Measurements from ENCODE around the gene KIAA1217.

KIAA1217 gene

DNA sequence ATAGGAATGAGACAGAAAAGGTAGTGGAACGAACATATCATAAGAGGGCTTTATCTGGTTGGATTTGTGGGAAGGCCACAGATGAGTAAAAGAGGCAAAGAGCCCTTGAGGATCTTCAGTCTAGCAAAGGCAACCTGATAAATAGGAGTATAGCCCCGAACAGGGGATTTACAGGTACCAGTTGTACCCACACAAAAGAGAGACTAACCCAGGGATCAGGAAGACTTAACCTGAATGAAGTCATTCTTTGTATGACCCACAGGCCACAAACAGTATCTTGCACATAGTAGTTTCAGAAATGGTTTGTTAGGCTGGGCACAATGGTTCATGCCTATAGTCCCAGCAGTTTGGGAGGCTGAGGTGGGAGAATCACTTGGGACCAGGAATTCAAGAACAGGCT is 306.5 kb downstream of the KIAA1217 start:
- no peak for DNase-seq (ENCODE audit: low read depth, low spot score)

DNA sequence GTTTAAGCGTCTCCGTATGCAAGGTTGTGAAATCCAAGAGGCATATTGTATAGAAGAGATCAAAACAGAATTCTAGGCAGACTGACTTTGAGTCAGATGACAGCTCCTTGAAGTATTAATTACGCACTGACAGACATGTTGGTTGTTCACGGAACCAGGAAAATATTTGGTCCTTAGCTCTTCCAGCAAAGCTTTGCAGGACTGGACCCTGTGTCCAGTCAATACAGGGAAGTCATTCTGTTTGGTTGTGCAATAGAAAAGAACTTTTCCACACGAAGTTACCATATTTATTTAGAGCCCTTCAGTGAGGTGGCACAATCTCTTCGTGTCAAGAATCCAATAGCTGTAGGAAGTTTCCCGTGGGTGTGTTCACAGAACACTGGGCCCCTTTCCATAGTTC is 309.5 kb downstream of the KIAA1217 start:
- DNase-seq (ENCODE audit: low read depth, low spot score): no peak
- H3K27ac ChIP-seq: no peak overlapping the region

More for the DNA sequence above, 306.5 kb downstream of the KIAA1217 start:
- H3K27ac ChIP-seq: no peak overlapping the region

DNA sequence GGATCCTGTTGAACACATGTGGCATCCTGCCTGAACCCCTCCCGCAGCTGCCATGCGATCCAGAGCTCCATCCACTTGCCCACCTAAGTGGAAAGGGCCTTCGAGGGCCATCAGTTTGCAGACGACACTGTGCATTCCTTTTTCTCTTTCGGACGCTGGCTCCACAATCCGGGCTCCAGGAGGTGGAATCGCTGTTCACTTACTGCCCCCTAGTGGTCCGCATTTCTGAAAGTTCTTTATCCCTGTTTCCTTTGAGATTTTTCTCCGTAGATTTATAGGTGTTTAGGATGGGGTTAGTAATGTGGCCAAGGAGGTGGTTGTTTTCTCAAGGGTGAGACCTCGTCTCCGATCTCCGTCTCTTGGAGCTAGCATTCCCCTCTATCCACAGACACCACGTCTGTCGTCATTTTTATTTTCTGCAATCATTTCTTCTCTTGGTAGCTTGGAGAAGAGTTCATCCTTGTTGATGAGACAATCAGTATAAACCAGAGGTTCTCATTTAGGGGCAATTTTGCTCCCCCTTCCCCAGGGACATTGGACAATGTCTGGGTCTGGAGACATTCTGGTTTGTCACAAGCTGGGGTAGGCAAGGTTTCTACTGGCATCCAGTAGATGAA is 310.2 kb downstream of the KIAA1217 start:
- DNase-seq (ENCODE audit: low read depth, low spot score): no peak
- H3K27ac ChIP-seq: no peak overlapping the region

DNA sequence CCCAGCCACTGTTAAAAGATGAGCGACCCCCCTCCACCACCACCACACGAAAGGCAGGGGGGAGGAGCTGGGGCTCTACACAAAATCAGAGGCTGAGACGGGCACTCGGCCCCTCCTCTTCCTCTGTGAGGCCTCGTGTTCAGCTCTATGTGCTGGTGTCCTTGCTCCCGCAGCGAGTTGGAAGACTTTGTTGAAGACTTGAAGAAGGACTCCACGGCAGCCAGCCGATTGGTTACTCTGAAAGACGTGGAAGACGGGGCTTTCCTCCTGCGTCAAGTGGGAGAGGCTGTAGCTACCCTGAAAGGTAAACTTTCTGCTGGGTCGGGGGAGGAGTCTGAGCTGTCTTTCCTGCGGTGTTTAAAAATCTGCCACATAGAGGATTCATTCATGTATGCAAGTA is 311.0 kb downstream of the KIAA1217 start:
- no peak overlapping the region for H3K27ac ChIP-seq
- no peak for DNase-seq (ENCODE audit: low read depth, low spot score)

DNA sequence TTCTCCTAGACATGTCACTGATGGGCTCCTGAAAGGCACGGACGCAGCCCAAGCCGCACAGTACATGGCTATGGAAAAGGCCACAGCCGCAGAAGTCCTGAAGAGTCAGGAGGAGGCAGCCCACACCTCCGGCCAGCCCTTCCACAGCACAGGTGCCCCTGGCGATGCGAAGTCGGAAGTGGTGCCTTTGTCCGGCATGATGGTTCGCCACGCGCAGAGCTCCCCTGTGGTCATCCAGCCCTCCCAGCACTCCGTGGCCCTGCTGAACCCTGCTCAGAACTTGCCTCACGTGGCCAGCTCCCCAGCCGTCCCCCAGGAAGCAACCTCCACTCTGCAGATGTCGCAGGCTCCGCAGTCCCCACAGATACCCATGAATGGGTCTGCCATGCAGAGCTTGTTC is 315.4 kb downstream of the KIAA1217 start:
- no peak for DNase-seq (ENCODE audit: low read depth, low spot score)
- H3K27ac ChIP-seq: no peak overlapping the region

DNA sequence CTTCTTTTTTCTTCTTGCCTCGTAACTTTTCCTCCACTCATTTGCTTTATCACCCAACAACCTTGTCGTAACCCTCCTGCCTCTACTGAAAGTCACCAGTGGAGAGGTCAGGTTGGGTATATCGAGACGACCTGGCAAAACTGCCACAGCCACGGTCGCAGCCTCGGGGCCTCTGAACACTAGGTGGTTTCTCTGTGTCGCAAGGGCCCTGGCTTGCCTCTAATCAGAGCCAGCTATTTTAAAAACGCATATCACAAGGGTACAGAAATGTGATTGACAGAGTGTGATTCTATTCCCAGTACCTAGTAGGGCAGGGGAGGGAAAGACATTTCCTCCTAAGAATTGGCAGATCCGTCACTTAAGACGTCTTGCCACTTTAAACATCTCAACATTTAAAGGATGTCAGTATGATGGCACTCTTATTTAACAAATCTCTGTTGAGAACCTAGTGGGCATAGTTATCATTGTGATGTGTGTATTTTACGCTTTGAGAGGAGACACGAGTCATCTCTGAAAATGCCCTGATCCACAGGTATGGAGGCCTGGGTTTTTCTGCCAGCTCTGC is 317.2 kb downstream of the KIAA1217 start:
- no peak for DNase-seq (ENCODE audit: low read depth, low spot score)
- no peak overlapping the region for H3K27ac ChIP-seq

DNA sequence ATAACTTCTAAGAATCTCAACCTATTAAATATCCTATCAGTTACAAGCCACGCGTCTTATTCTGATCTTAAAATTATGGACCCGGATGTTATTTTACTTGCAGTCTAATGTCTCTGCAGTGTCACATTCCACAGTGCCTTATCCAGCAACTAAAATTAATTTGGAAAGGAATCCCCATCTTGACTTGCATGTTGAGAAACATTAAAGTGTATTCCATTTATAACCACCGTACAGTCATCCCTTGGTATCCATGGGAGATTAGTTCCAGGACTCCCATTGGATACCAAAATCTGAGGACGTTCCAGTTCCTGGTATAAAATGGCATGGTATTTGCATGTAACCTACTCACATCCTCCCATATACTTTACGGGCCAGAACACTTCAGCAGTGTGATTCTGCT is 320.0 kb downstream of the KIAA1217 start:
- DNase-seq (ENCODE audit: low read depth, low spot score): no peak
- no peak overlapping the region for H3K27ac ChIP-seq

DNA sequence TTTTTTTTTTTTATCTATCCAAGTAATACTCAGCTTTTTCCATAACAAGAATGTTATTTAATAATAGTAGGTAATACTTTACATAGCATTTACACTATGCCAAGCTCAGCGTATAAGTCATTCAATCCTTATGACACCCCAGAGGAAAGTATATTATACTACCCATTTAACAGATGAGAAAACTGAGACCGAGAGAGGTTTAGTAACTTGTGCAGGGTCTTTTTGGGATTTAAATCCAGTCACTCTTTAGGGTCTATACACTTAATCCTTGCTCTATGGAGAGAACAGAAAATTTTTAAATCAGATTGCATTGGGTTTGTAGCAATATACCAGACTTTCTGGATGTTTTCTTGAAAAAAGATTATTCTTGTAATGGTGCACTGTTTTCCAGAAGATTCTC is 322.5 kb downstream of the KIAA1217 start:
- no peak for DNase-seq (ENCODE audit: low read depth, low spot score)
- no peak overlapping the region for H3K27ac ChIP-seq

DNA sequence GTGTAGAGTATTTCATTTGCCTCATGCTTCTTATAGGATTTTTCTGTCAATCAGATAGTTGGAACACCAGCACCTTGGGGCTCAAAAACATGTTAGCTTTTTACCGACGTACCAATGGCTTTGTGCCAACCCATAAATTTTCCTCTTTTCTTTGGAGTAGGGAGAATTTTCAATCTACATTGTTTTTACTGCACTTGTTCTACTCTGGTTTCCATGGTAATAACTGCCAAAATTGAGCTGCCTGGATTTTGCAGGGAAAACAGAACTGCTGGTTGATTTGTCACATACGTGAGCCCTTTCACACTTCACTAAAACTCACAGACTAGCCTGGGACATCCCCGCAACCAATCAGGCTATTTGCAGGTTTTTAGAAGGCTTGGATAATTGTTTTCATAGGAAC is 325.0 kb downstream of the KIAA1217 start:
- DNase-seq (ENCODE audit: low read depth, low spot score): no peak
- H3K27ac ChIP-seq: no peak overlapping the region

DNA sequence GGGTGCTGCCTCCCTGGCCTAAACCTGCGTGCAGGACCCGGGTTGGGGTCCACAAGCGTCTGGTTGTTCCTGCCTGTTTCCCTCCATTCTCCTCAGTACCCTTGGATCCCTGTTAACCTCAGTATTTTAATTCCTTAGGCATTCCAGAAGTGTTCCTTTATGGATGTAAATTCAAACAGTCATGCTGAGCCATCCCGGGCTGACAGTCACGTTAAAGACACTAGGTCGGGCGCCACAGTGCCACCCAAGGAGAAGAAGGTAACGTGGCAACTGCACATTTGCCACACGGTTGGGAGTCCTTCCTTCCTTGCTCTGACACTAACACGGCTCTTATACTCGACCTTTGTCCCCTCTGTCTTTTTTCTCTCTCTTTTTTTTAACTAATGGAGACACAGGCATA is 327.7 kb downstream of the KIAA1217 start:
- H3K27ac ChIP-seq: no peak overlapping the region
- no peak for DNase-seq (ENCODE audit: low read depth, low spot score)

DNA sequence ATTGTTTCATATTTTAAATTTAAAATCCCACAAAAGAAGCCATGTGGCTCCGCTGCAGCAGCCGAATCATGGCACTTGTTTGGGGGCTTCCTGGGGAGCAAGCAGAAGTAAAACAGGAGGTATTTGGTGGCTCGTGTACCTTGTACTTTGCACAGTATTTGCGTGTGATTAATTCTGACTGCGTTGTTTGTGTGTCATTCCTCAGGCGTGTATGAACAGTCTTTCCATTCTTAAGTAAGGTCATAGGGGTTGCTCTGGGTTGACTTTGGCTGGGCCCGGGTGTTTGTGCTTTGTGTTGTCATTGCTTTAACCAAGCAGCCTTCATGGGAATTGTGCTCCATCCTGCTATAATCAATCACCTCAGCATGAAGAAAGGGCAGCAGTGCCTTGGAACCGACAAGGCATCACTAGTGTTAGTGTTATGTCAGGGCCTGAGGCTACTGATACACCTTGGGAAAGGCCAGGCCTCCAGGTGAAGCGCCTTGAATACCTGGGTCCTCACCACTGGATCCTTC is 332.4 kb downstream of the KIAA1217 start:
- DNase-seq (ENCODE audit: low read depth, low spot score): no peak
- H3K27ac ChIP-seq: no peak overlapping the region

DNA sequence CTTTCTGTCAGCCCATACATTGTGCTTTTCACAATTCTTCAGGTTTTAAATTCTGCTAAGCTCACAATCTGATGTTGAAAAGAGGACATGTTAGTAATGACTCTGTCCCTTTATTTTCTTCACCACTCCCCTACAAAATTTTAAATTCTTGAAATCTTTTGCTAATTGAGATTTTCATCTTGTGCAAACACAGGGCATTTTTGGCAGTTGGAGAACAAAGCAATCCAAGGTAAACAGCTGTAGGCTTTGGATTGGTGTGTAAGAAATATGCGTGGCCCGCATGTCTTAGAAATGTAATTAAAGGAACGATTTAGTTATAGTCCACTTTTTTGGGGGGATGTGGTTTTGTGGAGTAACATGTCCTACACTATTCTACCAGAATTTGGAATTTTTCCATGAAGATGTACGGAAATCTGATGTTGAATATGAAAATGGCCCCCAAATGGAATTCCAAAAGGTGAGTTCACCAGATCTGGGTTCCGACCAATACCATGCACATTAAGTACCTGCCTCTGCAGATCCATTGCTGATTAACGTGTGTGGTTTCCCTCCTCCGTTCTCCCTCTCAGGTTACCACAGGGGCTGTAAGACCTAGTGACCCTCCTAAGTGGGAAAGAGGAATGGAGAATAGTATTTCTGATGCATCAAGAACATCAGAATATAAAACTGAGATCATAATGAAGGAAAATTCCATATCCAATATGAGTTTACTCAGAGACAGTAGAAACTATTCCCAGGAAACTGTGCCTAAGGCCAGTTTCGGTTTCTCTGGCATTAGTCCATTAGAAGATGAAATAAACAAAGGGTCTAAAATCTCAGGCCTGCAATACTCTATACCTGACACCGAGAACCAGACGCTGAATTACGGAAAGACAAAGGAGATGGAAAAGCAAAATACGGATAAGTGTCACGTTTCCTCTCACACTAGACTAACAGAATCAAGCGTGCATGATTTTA is 333.7 kb downstream of the KIAA1217 start:
- no peak for DNase-seq (ENCODE audit: low read depth, low spot score)

DNA sequence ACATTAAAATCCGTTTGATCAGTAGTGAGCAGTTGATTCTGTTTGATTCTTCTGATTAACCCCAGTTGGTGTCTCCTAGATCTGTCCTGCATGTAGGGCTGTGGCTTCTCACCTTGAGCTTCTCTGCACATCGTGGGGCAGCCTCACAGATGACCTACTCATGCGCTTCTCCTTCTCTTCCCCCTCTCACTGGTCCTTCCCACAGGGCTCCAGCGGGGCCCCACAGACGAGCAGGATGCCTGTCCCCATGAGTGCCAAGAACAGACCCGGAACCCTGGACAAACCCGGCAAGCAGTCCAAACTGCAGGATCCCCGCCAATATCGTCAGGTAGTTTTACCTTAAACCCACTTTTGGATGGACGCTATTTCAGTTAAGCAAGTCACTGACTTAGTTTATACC is 335.8 kb downstream of the KIAA1217 start:
- H3K27ac ChIP-seq: no peak overlapping the region
- no peak for DNase-seq (ENCODE audit: low read depth, low spot score)

More for the DNA sequence above, 333.7 kb downstream of the KIAA1217 start:
- H3K27ac ChIP-seq: no peak overlapping the region

DNA sequence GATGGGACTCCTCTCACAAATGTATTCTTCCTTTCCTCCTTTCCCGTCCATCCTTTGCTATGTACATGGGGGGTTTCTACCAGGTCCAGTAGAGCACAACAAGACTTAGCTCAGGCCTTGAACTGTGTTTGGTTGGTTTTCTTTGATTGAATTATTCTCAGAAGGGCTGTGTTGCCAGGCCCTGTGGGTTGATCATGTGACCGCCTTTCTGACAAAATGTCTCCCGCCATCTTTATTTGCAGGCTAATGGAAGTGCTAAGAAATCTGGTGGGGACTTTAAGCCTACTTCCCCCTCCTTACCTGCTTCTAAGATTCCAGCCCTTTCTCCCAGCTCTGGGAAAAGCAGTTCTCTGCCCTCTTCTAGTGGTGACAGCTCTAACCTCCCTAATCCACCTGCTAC is 336.6 kb downstream of the KIAA1217 start:
- H3K27ac ChIP-seq: no peak overlapping the region
- DNase-seq (ENCODE audit: low read depth, low spot score): no peak

DNA sequence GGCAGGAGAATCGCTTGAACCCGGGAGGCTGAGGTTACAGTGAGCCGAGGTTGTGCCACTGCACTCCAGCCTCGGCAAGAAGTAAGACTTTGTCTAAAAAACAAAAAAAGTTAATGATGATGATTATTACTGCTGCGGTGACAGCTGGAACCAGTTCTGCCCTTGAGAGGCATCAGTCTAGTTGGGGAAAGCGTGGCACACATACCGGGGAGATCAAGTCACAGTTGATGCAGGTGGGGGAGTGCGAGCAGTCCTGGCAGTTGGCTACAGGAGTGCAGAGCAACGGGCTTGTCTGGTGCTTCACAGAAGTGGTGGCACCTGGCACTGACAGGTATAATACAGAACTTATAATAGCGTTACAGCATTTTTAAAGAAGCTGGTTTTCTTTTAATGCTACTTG is 341.7 kb downstream of the KIAA1217 start:
- no peak overlapping the region for H3K27ac ChIP-seq
- no peak for DNase-seq (ENCODE audit: low read depth, low spot score)

DNA sequence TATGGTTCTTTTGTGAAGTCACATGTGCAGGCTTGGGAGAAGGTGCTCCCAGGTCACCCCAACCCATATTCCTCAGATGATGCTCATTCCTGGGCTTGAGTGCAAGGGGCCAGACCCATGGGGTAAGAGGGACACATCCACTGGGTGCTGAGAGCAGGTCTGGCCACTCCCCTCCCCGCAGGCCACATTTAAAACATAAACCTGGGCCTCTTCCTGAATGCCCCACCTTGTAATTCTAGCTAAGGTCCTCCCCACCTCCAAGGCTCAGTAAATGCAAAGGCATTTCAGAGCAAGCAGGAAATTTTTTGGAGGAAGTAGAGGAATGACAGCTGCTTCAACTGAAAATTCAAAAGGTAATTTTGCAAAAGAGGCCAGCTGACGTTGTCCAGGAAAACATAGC is 342.2 kb downstream of the KIAA1217 start:
- no peak for DNase-seq (ENCODE audit: low read depth, low spot score)
- no peak overlapping the region for H3K27ac ChIP-seq

DNA sequence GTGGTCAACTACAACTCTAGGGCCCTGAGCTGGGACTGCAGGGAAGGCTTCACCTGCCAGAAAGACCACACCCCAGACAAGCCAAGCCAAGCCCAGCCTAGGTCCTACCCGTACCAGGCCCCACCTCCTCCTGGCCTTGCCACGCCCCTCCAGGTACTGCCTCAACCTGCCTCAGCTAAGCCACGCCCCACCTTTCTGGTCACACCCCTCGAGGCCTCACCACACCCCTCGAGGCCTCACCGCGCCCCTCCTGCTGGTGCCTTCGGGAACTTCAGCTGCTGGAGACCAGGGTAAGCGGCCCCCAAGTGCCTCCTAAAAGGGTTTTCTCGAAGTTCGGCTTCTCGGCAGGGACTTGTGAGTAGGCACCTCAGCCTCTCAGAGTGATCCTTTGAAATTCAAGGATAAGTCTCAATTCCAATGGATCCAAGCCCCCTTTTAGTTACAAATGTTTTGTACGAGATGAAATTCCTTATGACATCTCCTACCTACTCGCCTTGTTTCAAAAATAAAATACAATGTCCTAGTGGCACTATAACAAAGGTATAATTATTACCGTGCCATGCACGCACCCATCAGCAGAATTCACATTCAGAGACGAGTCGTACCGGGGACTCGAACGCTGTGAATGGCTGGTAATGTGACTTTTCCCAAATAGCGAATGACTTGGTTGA is 343.5 kb downstream of the KIAA1217 start:
- no peak overlapping the region for H3K27ac ChIP-seq
- DNase-seq (ENCODE audit: low read depth, low spot score): peak; percentile 59

DNA sequence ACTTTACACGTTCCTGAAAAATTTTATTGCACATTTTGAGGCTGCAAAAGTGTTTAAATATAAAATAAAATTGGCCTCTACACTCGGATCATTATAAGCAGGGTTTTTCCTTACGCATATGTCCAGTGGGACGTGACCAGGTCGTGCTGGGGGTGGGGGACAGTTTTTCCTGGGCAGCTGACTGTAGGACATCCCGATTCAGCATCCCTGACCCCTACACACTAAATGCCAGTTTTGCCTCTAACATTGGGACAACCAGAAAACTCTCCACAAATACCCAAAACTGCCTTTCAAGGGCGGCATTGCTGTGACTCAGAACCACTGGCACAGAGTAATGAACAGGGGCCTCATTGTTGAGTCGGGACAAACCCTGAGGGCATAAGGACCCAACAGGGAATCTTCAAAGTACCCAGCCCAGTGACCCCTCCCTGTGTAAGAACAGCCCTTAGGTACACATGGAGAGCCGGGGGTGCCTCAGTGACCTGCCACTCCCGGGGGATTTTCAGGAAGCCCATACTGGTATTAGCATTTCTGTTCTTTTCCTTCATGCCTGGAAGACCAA is 344.2 kb downstream of the KIAA1217 start:
- no peak overlapping the region for H3K27ac ChIP-seq
- no peak for DNase-seq (ENCODE audit: low read depth, low spot score)

DNA sequence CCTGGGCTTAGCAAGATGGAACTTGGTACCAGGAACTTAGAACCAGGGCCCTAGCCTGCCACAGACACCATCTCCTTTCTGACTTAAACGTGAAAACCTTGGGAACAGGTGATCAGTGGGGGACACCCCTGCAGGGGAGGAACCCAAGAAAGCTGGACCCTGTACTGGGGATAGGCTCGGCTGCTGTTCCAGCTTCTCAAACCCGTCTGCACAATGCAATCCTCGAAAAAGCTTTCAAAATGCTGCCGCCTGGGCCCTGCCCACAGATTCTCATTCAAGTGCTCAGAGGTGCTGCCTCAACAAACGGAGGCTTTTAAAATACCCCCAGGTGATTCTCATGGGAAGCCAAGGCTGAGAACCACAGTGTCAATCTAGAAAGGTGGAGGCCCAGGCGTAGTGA is 345.1 kb downstream of the KIAA1217 start:
- H3K27ac ChIP-seq: no peak overlapping the region

DNA sequence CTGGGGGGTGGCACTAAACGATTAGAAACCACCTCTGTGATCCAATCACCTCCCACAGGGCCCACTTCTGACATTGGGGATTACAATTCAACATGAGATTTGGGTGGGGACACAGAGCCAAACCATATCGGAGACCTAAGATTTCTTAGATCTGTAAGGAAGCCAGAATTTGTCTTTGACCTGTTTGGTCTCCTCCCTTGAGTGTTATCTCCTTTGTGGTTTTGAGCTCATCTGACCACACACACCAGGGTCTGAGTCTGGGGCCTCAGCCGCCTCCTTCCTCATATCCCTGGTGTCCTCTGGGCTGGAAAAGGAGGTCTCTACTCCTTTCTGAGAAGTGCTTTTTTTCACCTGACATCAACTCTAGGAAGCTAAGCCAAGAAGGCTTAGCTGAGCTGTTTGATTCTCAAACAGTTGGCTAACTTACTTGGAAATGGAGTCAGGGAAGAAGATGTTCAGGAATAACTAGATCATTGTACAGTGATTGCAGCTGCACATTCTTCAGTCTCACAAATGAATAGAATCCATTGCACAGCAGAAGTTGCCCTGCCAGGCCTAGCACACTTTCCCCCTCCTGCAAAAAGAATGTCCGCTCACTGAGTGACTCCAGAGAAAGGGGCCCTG is 347.3 kb downstream of the KIAA1217 start:
- no peak overlapping the region for H3K27ac ChIP-seq
- no peak for DNase-seq (ENCODE audit: low read depth, low spot score)

More for the DNA sequence above, 345.1 kb downstream of the KIAA1217 start:
- no peak for DNase-seq (ENCODE audit: low read depth, low spot score)
